GM18870 (cell line): ENCODE results near the gene FOXD4.
"Not testable (repeated sequence)": the region's sequence is repeated elsewhere in the genome, so short reads cannot be mapped to it uniquely, and the experiment has no call there.

ENCODE experiments used
- ATAC-seq: cut with Tn5 transposase; IDR thresholded peaks from one replicate; pipeline ENCODE4 v1.9.1; 2021; ENCODE audit warnings: moderate library complexity; ENCODE audit not compliant: unreplicated experiment

Gene FOXD4

GRCh38 chr9:117995-118467 is at the start of gene FOXD4:
Gene FOXD4, minus strand, starts transcription at chr9:118417. Its CDS starts 298 bp downstream, at chr9:118119.
- ATAC-seq = not testable (repeated sequence)

DNA sequence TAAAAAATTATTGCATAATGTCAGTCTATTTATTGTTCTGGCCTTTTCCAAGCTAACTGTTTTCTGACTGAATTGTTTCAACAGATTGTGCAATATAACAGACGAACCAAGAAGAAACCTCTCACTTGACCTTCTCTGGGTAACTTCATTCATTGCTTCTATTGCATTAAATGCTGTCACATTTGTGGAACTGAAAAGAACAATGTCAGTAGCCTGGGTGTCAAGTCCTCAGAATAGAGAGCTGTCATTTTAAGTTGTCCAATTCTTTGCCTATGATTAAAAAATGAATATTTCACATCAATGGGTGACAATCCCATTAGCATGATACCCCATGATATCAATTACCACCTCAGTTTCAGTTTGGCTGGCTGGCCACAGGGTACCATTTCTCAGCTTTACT is 41.7 kb upstream of the FOXD4 start:
- not testable (repeated sequence) for ATAC-seq

- not testable (repeated sequence) for ATAC-seq
Observed at GRCh38 chr9:151173-151572, 33.0 kb upstream of the FOXD4 start.

GRCh38 chr9:139880-140279 is 21.7 kb upstream of the FOXD4 start:
- not testable (repeated sequence) for ATAC-seq

- ATAC-seq = not testable (repeated sequence)
Observed at GRCh38 chr9:117144-117994, 848 bp downstream of the FOXD4 start.

DNA sequence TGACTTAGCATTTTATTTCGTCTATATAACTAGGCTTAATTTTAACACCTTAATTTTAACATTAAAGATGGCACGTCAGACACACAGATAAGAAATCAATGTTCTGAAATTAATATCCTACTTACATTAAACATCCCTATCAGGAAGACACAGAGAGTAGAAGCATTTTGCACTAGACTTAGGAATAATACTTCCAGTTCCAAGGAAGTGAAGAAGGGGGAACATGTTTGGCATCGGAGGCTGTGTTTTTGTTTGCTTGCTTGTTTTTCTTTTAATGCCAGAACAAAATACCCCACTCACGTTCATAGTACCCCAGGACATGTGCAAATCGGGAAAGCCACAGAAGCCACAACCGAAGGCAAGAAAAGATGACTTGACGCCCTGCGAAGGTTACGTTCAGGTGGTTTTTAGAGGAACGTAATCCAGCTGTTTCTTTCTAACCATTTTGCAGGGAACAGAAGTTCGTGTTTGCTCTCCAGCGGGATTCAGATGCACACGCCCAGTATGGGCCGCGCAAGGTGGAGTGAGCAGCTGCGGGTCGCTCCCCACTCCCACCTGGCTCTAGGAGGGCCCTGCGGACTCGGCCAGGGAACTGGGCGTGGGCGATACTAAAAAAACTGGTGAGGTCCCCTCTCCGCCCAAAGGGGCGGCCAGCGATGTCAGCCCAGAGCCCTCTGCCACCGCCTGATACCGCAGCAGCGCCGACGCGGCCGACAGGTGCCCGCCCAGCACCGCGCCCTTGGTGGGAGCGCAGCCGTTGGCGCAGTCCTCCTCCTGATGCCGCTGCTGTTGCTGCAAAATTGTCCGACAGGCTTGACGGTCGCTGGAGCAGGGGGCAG is 1.8 kb downstream of the FOXD4 start:
- ATAC-seq = not testable (repeated sequence)

DNA sequence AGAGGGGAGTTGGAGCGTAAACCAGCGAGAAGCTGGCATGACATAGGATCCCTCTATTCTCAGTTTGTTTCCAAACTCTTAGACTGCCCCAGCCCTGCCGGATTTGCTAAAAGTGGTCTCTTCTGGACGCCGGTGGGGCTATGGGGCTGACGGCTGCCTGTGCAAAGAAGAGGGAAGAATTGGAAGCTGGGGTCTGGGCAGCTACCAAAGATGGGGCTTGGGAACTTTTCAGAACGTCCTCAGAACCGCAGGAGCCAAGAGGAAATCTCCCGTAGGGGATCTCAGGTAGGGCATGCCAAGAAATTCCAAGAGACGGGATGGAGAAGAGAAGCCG is 3.1 kb downstream of the FOXD4 start:
- ATAC-seq = not testable (repeated sequence)

DNA sequence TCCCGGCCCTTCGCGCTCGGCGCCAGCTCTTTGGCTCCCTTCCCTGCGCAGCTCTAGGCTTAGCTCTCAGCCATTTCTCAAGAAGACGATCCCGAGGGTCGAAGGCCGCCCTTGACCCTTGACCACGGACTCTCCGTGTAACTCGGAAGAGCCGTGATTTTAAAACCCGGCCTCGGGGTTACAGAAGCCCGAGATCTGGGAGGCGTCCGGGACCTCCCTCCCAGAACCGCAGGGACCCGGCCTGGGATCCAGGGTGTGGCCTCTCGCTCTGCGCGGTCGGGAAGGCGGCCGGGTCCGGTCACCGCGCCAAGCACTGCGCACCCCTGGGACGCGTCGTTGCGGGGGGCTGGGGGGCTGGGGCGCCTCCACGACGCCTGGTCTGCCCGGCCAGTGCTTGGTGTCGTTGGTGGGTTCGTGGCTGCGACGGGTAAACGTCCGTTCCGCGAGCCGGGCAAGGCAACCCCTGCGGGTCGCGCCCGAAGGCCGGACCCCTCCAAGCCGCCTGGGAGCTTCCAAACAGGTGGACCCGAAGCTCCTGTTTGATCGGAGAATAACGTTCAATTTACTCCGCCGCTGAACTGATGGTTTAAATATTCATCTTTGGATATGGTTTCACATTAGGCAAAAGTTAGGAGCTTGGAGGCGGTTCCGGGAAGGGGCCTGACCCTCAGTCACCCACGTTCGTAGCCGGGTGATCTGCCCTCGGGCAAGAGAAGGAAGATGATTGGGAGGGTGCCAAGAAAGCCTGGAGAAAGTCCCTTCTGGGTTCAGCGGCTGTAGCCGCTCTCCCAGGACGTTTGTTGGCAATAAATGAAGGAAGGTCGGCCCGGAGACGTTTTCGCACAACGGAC is 3.7 kb downstream of the FOXD4 start:
- ATAC-seq = not testable (repeated sequence)

DNA sequence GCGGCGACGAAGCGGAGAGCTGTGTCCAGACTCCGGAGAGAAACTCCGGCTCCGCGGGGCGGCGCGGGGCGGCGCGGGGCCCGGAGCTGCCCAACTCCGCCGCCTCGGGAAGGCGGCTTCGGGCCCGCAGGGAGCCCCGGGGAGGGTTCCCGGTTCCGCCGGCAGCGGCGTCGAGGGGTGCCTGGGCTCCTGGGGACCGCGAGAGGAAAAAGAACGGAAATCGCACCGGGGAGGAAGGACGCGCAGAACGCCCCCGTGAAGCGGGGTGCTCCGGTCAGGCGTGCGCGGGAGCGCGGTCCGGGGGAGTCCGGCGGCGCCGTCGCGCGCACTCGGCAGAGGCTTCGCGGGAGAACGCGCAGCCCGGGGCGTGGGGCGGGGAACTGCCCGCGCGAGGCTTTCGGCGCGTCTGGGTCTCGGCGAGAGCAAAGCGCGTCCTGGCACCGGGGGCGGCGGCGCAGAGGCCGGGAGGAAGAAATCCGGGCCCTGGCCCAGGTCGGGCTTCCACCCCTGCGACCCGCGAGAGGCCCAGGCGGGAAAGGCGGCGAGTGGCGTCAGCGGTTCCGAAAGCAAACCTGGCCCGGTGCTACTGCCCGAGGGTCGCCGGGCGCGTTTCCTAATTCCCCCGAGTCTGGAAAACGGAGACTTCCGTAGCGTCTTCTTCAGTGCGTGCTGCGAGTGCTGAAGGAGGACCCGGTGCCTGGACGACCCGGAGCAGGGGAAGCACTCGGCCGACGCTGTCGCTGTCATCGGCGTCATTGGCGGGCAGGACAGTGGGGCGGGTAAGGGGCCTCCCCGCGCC is 4.5 kb downstream of the FOXD4 start:
- ATAC-seq = not testable (repeated sequence)

GRCh38 chr9:112589-113467 is 5.4 kb downstream of the FOXD4 start:
- ATAC-seq = not testable (repeated sequence)

GRCh38 chr9:110672-111071 is 7.5 kb downstream of the FOXD4 start:
- not testable (repeated sequence) for ATAC-seq

DNA sequence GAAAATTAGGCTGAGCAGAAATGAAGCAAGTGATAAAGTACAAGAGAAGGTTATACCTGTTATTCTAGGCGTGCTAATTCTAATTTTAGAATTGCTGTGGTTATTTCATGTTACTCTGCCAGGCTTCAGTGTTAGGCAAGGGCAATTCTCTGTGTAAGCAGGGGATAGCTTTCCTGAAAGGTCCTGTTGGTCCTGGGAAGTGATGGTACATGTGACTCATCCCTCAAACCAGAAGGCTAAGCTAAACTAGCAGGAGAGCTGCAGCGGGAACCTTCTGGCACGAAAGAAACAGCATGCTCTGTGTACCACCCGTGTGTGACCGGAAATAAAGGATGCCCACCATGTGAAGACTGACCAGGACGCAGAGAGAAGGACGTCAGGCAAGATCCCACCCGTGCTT is 8.7 kb downstream of the FOXD4 start:
- ATAC-seq = not testable (repeated sequence)

DNA sequence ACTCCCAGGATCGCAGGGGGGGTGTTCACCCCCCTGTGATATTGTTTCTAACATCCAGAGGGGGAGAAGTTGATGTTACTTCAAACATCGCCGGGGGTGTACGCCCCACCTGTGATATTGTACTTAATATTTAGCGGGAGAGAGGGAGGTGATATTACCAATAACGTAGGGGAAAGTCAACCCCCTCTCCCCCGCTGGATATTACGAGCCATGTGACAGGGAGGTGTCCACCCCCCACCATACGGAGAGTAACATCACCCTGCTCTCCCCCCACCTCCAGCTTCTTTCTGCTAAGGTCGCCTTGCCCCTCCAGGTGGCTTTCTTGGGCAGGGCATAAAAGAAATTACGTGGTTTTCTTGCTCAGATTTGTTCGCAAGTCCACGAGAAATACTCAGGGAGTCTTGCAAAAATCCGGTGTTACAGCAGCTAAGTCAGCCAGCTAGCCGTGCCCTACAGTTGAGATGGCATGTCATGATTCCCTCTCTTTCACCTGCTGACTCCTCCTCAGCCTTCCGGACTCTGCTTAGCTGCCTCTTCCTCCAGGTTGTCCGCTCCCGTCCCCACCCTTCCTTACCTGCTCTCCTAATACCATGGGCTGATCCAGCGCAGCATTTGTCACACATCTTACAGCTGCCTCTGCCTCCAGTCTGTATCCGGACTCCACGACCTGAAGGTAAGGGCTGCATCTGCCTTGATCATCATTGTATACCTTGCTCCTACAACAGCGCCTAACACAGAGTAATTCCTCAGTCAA is 9.3 kb downstream of the FOXD4 start:
- not testable (repeated sequence) for ATAC-seq

GRCh38 chr9:105991-106390 is 12.2 kb downstream of the FOXD4 start:
- not testable (repeated sequence) for ATAC-seq

- ATAC-seq = not testable (repeated sequence)
Observed at GRCh38 chr9:100430-100829, 17.8 kb downstream of the FOXD4 start.

GRCh38 chr9:99867-100266 is 18.4 kb downstream of the FOXD4 start:
- ATAC-seq = not testable (repeated sequence)

- not testable (repeated sequence) for ATAC-seq
Observed at GRCh38 chr9:98775-99174, 19.4 kb downstream of the FOXD4 start.

DNA sequence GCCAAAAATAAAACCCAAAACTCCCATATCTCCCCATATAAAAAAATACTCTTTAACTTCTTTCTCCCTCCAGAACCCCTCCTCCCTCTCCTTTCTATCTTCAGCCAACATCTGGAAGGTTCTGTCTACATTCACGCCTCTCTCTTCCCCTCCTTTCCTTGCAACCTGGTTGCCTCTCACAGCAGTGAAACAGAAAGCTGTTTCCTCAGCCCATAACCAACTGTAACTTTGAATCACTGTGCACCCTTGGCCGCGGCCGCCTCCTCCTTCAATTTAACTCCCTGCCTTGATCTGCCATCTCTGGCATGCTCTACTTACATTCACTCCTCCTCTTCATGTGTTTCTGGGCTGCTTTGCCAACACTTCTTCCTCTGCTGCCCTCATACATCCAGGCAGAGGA is 23.2 kb downstream of the FOXD4 start:
- ATAC-seq = not testable (repeated sequence)
